GM21825 (cell line): ENCODE data around the gene LMO4.

Source experiments
- ATAC-seq: cut with Tn5 transposase; IDR thresholded peaks from one replicate; pipeline ENCODE4 v1.9.1; 2021; ENCODE audit warnings: mild to moderate bottlenecking, moderate library complexity; ENCODE audit not compliant: unreplicated experiment

LMO4 gene

GRCh38 chr1:87356591-87356990 is 27.9 kb downstream of the LMO4 start:
- no peak for ATAC-seq

GRCh38 chr1:87358219-87358618 is 29.5 kb downstream of the LMO4 start:
- no peak for ATAC-seq

GRCh38 chr1:87359586-87359985 is 30.9 kb downstream of the LMO4 start:
- ATAC-seq = no peak

DNA sequence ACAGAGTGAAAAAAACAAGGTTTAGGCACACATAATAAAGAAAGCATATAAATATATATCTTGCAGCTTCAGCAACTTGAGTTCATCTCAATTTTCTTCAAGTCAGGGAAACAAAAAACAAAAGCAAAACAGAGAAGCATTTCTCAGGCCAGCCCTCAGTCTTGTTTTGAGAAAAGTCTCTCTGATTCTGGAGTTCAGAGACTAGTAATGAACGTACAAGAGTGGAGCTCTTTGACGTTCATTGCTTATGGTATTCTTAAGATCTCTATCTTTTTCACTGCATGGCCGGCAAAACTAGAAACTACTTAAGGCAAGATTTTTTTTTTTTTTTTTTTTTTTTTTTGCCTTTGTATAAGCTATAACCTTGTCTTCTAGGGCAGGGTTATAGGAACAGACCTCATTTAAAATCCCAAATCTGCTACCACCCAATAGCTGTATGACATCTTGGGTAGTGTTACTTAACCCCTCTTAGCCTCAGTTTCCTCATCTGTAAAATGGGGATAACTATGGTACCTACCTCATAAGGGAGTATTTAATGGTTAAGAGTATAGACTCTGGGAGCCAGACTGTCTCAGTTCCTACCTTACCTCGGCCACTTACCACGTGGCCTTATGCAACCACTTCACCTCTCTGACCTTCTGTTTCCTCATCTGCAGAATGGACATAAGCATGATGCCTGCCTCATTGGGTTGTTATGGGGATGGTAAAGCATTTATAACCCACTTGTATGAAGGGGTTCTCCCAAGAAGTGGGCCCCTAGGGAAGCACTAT is 33.6 kb downstream of the LMO4 start:
- no peak for ATAC-seq

- no peak for ATAC-seq
Measured at GRCh38 chr1:87362834-87363426, 34.2 kb downstream of the LMO4 start.

DNA sequence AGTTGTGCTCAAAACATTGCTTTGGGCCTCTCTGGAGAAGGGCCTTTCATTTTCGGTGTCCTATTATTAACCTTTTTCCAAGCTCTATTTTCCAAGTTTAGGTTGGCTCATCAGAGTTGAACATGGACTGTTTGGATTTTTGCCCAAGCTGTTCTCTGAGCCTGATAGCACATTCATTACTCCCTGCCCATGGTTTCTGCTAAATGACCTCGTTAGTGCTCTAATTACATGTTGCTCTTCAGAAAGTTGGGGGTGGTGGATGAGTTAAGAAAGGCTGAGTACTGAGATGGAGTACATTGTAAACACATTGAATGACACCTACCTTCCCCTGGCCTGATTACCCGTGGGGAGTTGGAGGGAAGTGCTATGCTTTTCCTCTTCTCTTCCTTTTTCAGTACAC is 38.9 kb downstream of the LMO4 start:
- ATAC-seq = no peak

DNA sequence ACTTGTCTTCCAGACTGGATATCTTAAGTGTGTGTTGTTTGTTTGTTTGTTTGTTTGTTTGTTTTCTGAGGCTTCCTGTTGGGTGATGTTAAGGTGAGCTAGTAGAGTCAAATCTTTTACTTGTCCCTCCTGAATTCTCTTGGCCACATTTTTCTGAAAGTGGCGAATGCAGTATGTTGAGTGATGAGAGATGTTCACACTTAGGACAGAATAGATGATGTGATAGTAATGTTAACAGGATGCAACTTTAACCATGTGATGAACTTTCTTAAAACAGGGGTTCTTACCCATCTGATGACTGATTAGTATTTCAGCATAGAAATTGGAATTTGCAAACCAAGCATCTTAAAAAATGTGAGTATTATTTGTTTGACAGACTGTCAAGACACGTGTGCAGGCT is 40.2 kb downstream of the LMO4 start:
- no peak for ATAC-seq

GRCh38 chr1:87369736-87370478 is 41.2 kb downstream of the LMO4 start:
- ATAC-seq = no peak

DNA sequence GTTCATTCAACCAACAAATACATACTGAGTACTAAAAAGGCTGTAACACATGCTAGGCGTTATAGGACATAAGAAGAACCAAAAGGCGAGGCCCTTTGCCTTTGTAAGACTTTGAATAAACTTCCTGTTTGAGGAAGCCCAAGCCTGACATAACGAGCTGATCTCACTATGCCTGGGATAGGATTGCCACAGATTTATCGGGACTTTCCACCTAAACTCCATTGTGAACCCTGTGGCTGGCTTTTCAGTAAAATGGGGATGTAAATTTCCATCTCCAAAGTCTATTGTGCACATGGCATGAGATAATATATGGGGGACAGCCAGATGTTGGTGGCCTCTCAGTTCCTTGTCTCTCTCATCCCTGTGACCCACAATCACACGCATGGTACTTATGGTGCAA is 41.9 kb downstream of the LMO4 start:
- no peak for ATAC-seq

DNA sequence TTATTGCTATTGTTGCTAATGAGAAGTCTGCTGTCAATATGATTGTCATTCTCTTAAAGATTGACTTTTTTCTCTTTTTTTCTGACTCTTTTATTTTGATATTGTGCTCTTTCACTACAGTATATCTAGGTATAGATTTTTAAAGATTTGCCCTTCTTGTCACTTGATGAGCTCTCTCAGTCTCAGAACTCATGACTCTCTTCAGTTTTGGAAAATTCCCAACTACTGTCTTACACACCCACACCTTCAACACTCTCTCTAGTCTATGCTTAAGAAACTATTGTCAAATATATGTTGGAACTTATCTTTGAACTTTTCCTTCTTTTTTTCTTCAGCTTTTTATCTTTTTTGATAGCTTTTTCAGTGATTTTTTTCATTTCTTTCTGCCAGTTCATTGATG is 50.6 kb downstream of the LMO4 start:
- no peak for ATAC-seq

DNA sequence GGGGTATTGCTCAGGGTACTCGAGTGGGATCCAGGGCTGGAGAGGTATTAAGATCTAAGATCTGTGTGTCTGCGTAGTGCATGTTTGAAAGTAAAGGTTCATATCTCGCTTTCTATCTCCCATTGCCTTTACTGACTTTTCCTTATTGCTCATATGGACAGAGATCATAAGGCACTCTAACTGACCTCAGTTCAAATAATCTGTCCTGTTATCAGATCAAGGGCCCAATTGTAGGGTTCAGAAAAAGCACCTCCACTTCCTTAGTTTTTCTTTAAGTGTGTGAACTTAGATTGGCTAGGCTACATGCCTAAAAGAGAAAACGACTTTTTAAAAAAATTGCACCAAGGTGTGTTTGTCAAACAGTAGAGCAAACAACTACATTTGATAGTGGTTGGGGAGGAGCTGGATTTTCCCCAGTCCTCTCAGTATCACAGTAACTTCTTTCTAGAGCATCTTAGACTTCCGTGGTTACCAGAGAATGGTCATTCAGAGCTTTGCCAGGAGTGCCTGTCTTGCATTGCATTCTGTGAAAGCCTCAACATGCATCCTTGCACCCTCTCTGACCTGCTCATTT is 57.6 kb downstream of the LMO4 start:
- ATAC-seq = no peak

DNA sequence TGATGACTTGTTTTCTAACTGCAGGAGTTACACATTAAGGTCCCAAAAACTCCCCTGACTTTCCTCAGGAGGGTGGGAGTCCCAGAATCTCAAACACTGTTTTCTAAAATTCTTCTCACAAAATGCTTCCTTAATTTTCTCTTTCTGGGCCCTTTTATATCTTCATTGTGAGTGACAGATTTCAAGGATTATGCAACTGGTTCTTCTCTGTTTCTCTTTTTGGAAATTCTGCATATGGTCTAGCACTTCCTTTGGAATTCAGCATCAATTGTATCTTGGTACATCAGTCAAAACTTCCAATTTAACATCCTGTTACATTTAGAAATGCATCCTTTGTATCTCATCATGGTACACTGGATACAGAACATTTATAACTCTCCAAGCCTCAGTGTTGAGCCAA is 59.7 kb downstream of the LMO4 start:
- no peak for ATAC-seq

DNA sequence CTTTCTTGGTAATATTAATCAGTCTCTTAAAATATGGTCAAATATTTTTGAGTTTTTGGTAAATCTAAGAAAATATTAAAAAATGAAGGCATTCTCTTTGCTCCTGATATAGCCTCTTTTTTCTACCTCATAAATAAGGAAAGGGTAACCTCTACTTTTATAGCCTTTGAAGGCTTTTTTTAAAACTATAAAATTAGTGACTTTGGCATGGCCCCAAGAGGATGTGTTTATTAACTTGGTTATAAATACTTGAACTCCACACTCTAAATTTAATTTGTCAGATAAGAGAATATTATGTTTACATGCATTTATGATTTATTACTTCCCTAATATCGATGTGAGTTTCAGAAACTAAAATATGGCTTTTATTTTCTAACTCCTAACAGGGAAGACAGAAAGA is 60.3 kb downstream of the LMO4 start:
- ATAC-seq = no peak

- no peak for ATAC-seq
Measured at GRCh38 chr1:87389546-87389945, 60.9 kb downstream of the LMO4 start.

GRCh38 chr1:87392248-87393192 is 63.8 kb downstream of the LMO4 start:
- ATAC-seq = no peak

DNA sequence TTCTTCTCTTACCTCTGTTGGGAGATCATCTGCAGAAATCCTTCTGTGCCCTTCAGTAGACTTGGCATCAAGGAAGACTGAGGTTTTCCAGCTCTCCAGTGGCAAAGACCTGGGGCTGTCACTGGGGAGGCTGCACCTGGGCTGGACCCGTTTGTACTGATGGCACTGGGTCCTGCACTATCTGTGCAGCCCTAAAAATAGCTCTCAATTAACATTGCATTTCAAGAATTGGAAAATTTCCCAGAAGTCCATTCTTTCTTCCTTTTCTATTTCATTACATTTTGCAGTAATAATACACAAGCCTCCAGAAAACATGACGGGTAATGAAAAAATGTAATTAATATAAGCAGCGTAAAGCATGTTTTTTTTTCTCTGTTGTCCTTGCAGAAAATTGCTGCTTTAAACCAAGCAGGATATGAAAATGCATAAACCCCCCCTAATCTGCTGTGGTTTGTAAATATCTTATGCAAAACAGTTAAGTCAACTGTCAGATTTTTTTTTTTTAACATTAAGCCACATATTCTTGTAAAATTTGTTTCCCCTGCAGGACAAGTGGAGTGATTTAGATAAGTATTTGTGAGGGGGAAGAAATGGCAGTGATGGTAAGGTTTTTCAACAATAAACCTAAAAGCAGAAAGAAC is 64.9 kb downstream of the LMO4 start:
- ATAC-seq = no peak

- no peak for ATAC-seq
Measured at GRCh38 chr1:87394513-87394912, 65.8 kb downstream of the LMO4 start.

- ATAC-seq = no peak
Measured at GRCh38 chr1:87394982-87395381, 66.3 kb downstream of the LMO4 start.
